Activated CD4-positive, alpha-beta T cell treated with anti-CD3 and anti-CD28 coated beads, Interleukin-2, amount 10 ng/mL, durations not matched to agents 7 days and 5 days (primary cell): ENCODE results near the gene STON2. TPM values are rescaled to one million over a fixed set of nuclear protein-coding genes. Genes with fewer than 3 reads are reported as not detected.

Source experiments
- CTCF ChIA-PET: fragments of 350-600 bp; sonication (Branson Sonifier 250); formaldehyde crosslinking; loops from one replicate; lab custom pipeline; 2021; ENCODE audit warnings: antibody characterized with exemption; lab: Charles Lee
- POLR2A ChIA-PET: fragments of 350-600 bp; sonication (Branson Sonifier 250); formaldehyde crosslinking; loops from one replicate; lab custom pipeline; 2021; ENCODE audit warnings: antibody characterized with exemption; lab: Charles Lee
- DNase-seq: peaks from one replicate; pipeline ENCODE4 v3.0.0-alpha.2; 2020
- H3K27ac Mint-ChIP-seq: one replicate; pipeline ENCODE4 v1.8.0; 2021; ENCODE audit warnings: mild to moderate bottlenecking, moderate library complexity, mixed read lengths
- H3K27me3 Mint-ChIP-seq: one replicate; pipeline ENCODE4 v1.8.0; 2021; ENCODE audit warnings: mixed read lengths
- H3K36me3 Mint-ChIP-seq: one replicate; pipeline ENCODE4 v1.8.0; 2021; ENCODE audit warnings: low read depth, mixed read lengths
- H3K4me1 Mint-ChIP-seq: one replicate; pipeline ENCODE4 v1.8.0; 2021; ENCODE audit warnings: mixed read lengths
- H3K4me3 Mint-ChIP-seq: one replicate; pipeline ENCODE4 v1.8.0; 2021; ENCODE audit warnings: mild to moderate bottlenecking, moderate library complexity, mixed read lengths
- H3K9me3 Mint-ChIP-seq: one replicate; pipeline ENCODE4 v1.8.0; 2021; ENCODE audit warnings: mixed read lengths
- total RNA-seq, 2 experiments: library from RNA; stranded (reverse); gene quantifications; one replicate each; pipeline ENCODE4 v1.2.3, GENCODE V29; 2021

STON2 gene
- total RNA-seq, 2 experiments from 2014 or later = 0.72 to 1.1 TPM

DNA sequence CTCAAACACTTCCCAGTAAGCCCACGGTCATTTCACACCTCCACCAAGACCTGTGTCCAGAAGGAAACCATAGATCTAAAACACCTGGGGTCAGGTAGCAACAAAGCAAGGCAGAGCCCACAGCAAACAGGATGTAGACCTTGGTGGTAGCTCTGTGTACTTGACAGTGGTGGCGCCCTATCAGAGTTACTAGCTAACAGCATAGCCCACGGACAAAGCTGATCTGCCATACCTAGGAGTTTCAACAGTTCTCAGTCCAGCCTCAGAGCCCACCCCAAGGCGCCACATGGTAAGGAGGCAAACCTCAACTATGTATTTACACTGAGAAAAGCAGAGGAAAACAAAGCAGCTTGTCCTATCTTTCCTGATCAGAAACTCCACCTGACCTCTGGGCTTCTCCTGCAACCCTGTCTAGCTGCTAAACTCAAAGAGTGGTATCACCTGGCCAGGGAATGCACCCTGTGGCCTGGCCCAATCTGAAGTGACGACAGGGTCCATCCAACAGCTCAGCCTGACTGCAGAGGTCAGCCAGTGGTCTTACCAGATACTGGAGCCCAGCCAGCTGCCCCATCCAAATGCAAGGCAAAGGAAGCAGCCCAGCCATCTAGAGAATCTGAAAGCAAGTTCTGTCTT, 46.3 kb downstream of the STON2 start:
- CTCF ChIA-PET = interaction anchor here (1.2 to 1.3 kb wide), 2 partner anchors 9 to 82 kb away, joined by 3 to 4 read pairs; no protein-coding TSS in a partner anchor

GRCh38 chr14:81352413-81352812, 47.7 kb downstream of the STON2 start:
- Mint-ChIP-seq H3K27me3 (peaks cover 10% of the 10 kb centered on the region), H3K4me3 (no peak overlapping the region), H3K9me3 (peaks cover 10% of the 10 kb centered on the region), H3K4me1 (no peaks in the 10 kb centered on the region), H3K27ac (no peak overlapping the region), H3K36me3 (no peaks in the 10 kb centered on the region)
- ChIA-PET CTCF (no interaction called here), POLR2A (no interaction called here)
- DNase-seq = no peak

More for the DNA sequence above, 46.3 kb downstream of the STON2 start:
- Mint-ChIP-seq H3K36me3 (no peaks in the 10 kb centered on the region), H3K9me3 (peaks cover 10% of the 10 kb centered on the region), H3K27ac (no peak overlapping the region), H3K27me3 (peaks cover 6% of the 10 kb centered on the region), H3K4me3 (no peak overlapping the region), H3K4me1 (no peaks in the 10 kb centered on the region)
- POLR2A ChIA-PET = no interaction called here
- no peak for DNase-seq

DNA sequence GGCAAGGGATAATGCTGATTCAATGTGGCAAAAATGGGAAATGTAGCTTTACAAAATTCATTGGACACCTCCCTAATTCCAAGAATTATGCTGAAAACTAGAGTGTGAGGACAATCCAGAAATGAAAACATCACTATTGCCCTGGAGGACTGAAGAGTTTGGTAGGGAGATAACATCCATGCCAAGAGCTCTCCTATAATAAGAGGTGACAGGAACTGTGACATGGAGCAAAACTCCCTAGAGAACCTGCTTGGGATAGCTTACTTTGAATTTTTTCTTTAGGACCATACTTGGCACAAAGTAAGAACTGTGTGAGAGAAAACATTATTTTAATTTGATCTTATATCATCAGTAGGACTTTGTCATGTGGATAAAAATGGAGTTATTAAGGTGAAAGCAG, 48.9 kb downstream of the STON2 start:
- Mint-ChIP-seq H3K9me3 (peaks cover 10% of the 10 kb centered on the region), H3K4me1 (no peaks in the 10 kb centered on the region), H3K4me3 (no peak overlapping the region), H3K36me3 (no peaks in the 10 kb centered on the region), H3K27ac (no peak overlapping the region), H3K27me3 (peaks cover 10% of the 10 kb centered on the region)
- no peak for DNase-seq
- CTCF ChIA-PET = interaction anchor here (0.6 kb wide), 3 partner anchors 421 to 1509 kb away, joined by 3 read pairs; no protein-coding TSS in a partner anchor
- POLR2A ChIA-PET = no interaction called here

DNA sequence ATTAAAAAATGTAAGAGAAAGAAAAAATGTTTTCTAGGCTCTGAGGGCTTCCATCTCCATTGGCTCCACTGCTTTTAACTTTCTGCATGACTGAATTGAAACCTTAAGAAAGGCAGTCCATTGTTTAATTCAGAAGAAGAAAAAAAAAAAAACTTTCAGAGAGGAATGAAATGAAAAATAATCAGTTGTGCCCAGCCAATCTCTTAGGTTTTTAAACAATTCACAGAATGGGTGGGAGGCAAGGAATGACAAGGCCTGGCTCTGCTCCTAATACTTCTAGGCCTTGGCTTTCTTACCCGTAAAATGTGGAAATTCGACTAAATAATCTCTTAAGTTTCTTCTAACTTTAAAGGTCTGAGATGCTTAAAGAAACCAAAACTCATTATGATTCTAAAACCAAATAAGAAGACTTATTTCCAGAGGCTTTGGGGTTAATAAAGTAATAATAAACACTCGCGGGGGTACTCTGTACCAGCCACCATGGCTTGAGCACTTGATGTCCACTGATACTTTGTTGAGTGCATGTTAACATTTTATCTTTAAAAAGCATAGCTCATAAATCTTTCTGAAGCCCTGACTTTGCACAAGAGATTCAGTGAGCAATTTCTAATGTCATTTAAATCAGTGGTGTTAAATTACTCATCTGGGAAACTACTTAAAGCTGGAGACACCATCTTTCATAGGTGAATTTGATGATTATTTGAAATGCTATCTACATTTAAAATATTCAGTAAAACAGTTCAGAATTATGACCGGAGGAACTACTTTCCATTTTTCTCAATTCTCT, 49.6 kb downstream of the STON2 start:
- Mint-ChIP-seq H3K4me3 (no peak overlapping the region), H3K36me3 (no peaks in the 10 kb centered on the region), H3K9me3 (peaks cover 10% of the 10 kb centered on the region), H3K4me1 (no peaks in the 10 kb centered on the region), H3K27me3 (peaks cover 10% of the 10 kb centered on the region), H3K27ac (no peak overlapping the region)
- ChIA-PET CTCF (interaction anchor here (0.6 kb wide), 3 partner anchors 422 to 1509 kb away, joined by 3 read pairs; no protein-coding TSS in a partner anchor), POLR2A (no interaction called here)
- no peak for DNase-seq

GRCh38 chr14:81348061-81348460, 52.1 kb downstream of the STON2 start:
- H3K36me3 Mint-ChIP-seq = no peaks in the 10 kb centered on the region
- ChIA-PET CTCF (no interaction called here), POLR2A (no interaction called here)
- H3K27ac Mint-ChIP-seq = no peak overlapping the region
- H3K4me1 Mint-ChIP-seq = no peaks in the 10 kb centered on the region
- H3K27me3 Mint-ChIP-seq = peaks cover 10% of the 10 kb centered on the region
- no peaks in the 10 kb centered on the region for H3K9me3 Mint-ChIP-seq
- no peak for DNase-seq
- H3K4me3 Mint-ChIP-seq = no peak overlapping the region

DNA sequence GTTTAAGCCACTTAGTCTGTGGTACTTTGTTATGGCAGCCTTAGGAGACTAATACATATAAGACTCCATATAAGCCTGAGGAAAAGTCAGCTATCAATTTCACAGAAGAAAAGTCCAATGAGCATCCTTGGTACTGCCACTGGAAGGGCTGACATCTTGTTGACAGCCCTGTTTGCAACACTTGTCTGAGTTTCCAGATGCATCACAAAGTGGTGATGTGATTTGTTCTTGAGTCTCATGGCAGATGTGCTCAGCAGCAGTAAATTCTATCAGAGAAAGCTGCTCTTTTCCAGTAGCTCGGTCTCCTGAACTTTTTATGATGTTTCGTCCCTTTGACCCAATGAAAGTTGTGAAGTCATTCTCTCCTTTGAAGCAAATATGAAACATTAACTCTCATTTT, 54.3 kb downstream of the STON2 start:
- H3K4me3 Mint-ChIP-seq = no peak overlapping the region
- DNase-seq = no peak
- H3K27me3 Mint-ChIP-seq = peaks cover 10% of the 10 kb centered on the region
- CTCF ChIA-PET = no interaction called here
- no peak overlapping the region for H3K27ac Mint-ChIP-seq
- no peaks in the 10 kb centered on the region for H3K36me3 Mint-ChIP-seq
- POLR2A ChIA-PET = no interaction called here
- no peaks in the 10 kb centered on the region for H3K9me3 Mint-ChIP-seq
- H3K4me1 Mint-ChIP-seq = no peaks in the 10 kb centered on the region

DNA sequence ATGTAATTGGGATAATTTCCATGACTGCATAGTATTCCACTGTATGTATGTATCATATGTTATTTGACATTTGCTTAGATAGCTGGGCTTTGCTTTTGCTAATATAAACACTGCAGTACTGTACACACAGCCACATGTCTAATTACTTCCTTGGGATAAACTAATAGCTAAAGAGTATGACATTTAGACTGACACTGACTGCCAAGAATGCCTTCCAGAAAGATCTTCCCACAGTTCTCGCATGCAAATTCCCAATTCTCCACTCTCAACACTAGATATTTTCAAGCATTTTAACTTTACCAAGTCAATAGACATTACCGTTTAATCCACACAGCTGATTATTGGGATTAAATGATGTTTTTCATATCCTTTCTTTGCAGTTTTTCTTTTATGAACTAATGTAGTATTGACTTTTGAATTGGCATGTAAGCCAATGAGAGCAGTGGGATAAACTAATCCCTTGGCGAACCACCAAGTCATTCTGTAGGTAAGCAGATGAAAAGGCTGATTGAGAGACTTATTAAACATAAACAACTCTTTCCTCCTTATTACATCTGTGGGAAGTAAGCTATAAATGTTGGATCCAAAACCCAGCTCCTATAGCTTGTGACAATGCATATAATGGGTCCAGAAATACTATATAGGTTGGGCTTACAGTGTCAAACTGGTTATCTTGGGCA, 55.5 kb downstream of the STON2 start:
- H3K27me3 Mint-ChIP-seq = peaks cover 7% of the 10 kb centered on the region
- no peaks in the 10 kb centered on the region for H3K4me1 Mint-ChIP-seq
- H3K4me3 Mint-ChIP-seq = no peak overlapping the region
- no peaks in the 10 kb centered on the region for H3K36me3 Mint-ChIP-seq
- no peaks in the 10 kb centered on the region for H3K9me3 Mint-ChIP-seq
- ChIA-PET CTCF (interaction anchor here (1.0 kb wide), 1 partner anchor 10 kb away, joined by 3 read pairs; no protein-coding TSS in a partner anchor), POLR2A (no interaction called here)
- DNase-seq = no peak
- H3K27ac Mint-ChIP-seq = no peak overlapping the region

GRCh38 chr14:81343701-81344100, 56.4 kb downstream of the STON2 start:
- no peaks in the 10 kb centered on the region for H3K4me1 Mint-ChIP-seq
- DNase-seq = no peak
- no peak overlapping the region for H3K27ac Mint-ChIP-seq
- H3K4me3 Mint-ChIP-seq = no peak overlapping the region
- H3K36me3 Mint-ChIP-seq = no peaks in the 10 kb centered on the region
- ChIA-PET POLR2A (no interaction called here), CTCF (no interaction called here)
- no peaks in the 10 kb centered on the region for H3K9me3 Mint-ChIP-seq
- peaks cover 6% of the 10 kb centered on the region for H3K27me3 Mint-ChIP-seq

- Mint-ChIP-seq H3K27ac (no peak overlapping the region), H3K4me3 (no peak overlapping the region), H3K36me3 (no peaks in the 10 kb centered on the region), H3K27me3 (peaks cover 5% of the 10 kb centered on the region), H3K9me3 (no peaks in the 10 kb centered on the region), H3K4me1 (no peaks in the 10 kb centered on the region)
- ChIA-PET POLR2A (no interaction called here), CTCF (no interaction called here)
- DNase-seq = no peak
Measured at GRCh38 chr14:81342850-81343580, 57.1 kb downstream of the STON2 start.

- Mint-ChIP-seq H3K4me3 (no peak overlapping the region), H3K27me3 (peaks cover 6% of the 10 kb centered on the region), H3K27ac (no peak overlapping the region), H3K4me1 (no peaks in the 10 kb centered on the region), H3K9me3 (no peaks in the 10 kb centered on the region), H3K36me3 (no peaks in the 10 kb centered on the region)
- ChIA-PET POLR2A (no interaction called here), CTCF (interaction anchor here (0.6 kb wide), 1 partner anchor 25 kb away, joined by 3 read pairs; no protein-coding TSS in a partner anchor)
- no peak for DNase-seq
Measured at GRCh38 chr14:81341781-81342180, 58.3 kb downstream of the STON2 start.

DNA sequence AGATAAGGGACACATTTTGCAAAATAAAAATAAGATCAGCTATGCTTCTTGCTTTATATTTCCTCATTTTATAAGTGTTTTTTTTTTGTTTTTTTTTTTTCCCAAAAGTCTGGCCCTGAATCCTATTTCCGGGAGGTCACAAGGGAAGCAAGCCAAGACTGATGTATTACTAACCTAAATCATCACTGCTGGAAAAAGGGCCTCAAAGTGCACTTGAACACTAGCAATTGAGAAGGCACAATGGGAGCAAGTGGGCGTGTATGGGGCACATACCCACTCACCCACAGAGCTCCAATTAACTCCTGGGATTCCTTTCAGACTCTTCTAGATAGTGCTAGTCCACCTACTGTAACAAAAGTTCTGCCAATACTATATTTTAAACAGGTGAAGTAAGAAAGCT, 58.8 kb downstream of the STON2 start:
- Mint-ChIP-seq H3K4me3 (no peak overlapping the region), H3K36me3 (no peaks in the 10 kb centered on the region), H3K9me3 (no peaks in the 10 kb centered on the region), H3K4me1 (no peaks in the 10 kb centered on the region), H3K27ac (no peak overlapping the region), H3K27me3 (peaks cover 6% of the 10 kb centered on the region)
- CTCF ChIA-PET = interaction anchor here (0.7 kb wide), 1 partner anchor 80 kb away, joined by 3 read pairs; no protein-coding TSS in a partner anchor
- DNase-seq = no peak
- POLR2A ChIA-PET = no interaction called here

DNA sequence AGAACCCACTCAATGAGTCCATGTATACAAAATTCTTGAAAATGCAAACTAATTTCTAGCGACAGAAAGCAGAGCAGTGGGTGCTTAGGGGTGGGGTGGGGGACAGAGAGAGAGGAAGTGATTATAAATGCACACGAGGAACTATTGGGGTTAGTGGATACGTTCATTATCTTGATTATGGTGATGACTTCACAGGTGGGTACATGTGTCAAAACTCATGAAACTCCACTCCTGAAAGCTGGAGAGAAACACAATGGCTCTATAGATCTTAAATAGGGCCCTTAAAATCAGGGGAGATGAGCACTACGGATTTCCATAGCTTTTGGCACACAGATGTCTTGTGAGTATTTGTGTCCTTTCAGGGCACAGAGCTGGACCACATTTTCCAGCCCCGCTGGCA, 59.9 kb downstream of the STON2 start:
- Mint-ChIP-seq H3K36me3 (no peaks in the 10 kb centered on the region), H3K27ac (no peak overlapping the region), H3K9me3 (no peaks in the 10 kb centered on the region), H3K27me3 (peaks cover 6% of the 10 kb centered on the region), H3K4me1 (no peaks in the 10 kb centered on the region), H3K4me3 (no peak overlapping the region)
- CTCF ChIA-PET = no interaction called here
- DNase-seq = no peak
- POLR2A ChIA-PET = no interaction called here
